ENCODE measurements around the gene ARHGAP44. TPM values are rescaled to one million over a fixed set of nuclear protein-coding genes. Genes with fewer than 3 reads are reported as not detected.

The ARHGAP44 gene
- total and polyA plus RNA-seq, 2 of the 13 experiments (the other 11 are each of a cell fraction or from before 2014, with no cell fraction given), result 0.79 to 3.1 TPM

DNA sequence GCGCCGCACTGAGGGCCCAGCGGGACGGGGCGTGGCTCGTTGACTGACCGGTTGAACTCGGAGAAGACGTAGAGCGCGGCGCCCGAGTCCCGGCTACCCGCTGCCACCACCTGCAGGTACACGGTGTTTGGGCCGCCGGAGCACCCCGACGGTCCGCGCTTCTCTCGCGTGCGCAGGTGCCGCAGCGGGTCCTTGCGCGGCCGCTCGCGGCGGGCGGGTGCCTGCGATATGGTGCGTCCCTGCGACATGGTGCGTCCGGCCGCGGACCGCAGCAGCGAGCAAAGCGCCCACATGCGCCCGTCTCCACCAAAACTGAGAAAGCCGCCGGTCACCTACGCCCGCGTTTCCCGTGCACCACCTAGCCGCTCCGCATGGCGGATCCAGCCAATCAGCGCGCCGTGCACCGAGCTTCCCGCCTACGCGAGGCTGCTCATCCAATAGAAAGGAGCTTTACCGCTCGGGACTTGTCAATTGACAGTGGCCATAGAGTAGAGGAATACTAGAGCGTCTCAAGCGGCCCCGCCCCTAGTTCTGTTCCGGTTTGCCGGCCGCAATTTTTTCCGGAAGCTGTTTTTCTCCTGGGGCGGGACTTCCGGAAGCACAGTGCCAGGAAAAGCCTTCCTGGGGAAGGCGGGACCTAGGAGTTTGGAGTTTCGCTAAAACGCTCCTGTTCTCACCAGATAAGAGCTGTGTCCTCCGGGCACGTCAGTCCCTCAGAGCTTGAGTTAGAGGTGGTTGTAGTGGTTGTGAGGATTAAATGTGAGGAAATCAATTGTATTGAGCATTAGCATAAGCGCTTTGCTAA lies 228.6 kb downstream of the ARHGAP44 start, which contains the start of gene ELAC2 (continued):
- TF ChIP-seq, protein P1, sequence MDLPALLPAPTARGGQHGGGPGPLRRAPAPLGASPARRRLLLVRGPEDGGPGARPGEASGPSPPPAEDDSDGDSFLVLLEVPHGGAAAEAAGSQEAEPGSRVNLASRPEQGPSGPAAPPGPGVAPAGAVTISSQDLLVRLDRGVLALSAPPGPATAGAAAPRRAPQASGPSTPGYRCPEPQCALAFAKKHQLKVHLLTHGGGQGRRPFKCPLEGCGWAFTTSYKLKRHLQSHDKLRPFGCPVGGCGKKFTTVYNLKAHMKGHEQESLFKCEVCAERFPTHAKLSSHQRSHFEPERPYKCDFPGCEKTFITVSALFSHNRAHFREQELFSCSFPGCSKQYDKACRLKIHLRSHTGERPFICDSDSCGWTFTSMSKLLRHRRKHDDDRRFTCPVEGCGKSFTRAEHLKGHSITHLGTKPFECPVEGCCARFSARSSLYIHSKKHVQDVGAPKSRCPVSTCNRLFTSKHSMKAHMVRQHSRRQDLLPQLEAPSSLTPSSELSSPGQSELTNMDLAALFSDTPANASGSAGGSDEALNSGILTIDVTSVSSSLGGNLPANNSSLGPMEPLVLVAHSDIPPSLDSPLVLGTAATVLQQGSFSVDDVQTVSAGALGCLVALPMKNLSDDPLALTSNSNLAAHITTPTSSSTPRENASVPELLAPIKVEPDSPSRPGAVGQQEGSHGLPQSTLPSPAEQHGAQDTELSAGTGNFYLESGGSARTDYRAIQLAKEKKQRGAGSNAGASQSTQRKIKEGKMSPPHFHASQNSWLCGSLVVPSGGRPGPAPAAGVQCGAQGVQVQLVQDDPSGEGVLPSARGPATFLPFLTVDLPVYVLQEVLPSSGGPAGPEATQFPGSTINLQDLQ (CRISPR knock-in tag; IDR thresholded peaks at IDR 0.05), result no peak
- TF ChIP-seq ZFP90 (CRISPR knock-in tag; IDR thresholded peaks at IDR 0.05; ENCODE audit: borderline replicate concordance), result no peak
- TF ChIP-seq, protein P2, sequence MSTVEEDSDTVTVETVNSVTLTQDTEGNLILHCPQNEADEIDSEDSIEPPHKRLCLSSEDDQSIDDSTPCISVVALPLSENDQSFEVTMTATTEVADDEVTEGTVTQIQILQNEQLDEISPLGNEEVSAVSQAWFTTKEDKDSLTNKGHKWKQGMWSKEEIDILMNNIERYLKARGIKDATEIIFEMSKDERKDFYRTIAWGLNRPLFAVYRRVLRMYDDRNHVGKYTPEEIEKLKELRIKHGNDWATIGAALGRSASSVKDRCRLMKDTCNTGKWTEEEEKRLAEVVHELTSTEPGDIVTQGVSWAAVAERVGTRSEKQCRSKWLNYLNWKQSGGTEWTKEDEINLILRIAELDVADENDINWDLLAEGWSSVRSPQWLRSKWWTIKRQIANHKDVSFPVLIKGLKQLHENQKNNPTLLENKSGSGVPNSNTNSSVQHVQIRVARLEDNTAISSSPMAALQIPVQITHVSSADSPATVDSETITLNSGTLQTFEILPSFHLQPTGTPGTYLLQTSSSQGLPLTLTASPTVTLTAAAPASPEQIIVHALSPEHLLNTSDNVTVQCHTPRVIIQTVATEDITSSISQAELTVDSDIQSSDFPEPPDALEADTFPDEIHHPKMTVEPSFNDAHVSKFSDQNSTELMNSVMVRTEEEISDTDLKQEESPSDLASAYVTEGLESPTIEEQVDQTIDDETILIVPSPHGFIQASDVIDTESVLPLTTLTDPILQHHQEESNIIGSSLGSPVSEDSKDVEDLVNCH (CRISPR knock-in tag; IDR thresholded peaks at IDR 0.05), result no peak
- no peak for TF ChIP-seq PAWR (CRISPR knock-in tag; IDR thresholded peaks at IDR 0.05; ENCODE audit: borderline replicate concordance)
- TF ChIP-seq, protein P3, sequence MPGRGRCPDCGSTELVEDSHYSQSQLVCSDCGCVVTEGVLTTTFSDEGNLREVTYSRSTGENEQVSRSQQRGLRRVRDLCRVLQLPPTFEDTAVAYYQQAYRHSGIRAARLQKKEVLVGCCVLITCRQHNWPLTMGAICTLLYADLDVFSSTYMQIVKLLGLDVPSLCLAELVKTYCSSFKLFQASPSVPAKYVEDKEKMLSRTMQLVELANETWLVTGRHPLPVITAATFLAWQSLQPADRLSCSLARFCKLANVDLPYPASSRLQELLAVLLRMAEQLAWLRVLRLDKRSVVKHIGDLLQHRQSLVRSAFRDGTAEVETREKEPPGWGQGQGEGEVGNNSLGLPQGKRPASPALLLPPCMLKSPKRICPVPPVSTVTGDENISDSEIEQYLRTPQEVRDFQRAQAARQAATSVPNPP (CRISPR knock-in tag; IDR thresholded peaks at IDR 0.05), result 0 out of 2 replicates have a peak, but pooled peaks have one; percentile 36
- TF ChIP-seq ZC3H4 (CRISPR knock-in tag; IDR thresholded peaks at IDR 0.05; ENCODE audit: borderline replicate concordance), result no peak
- TF ChIP-seq ZNF124 (CRISPR knock-in tag; IDR thresholded peaks at IDR 0.05), result peak; percentile 88; the same call in 1 of the 2 replicates
- TF ChIP-seq ZNF235 (CRISPR knock-in tag; IDR thresholded peaks at IDR 0.05; ENCODE audit: borderline replicate concordance), result peak; percentile 26
- TF ChIP-seq ZNF496 (CRISPR knock-in tag; IDR thresholded peaks at IDR 0.05; ENCODE audit: insufficient replicate concordance), result no peak
- TF ChIP-seq PITX1 (CRISPR knock-in tag; IDR thresholded peaks at IDR 0.05), result no peak
- peak; percentile 66; the same call in 1 of the 2 replicates for TF ChIP-seq KDM5B (CRISPR knock-in tag; IDR thresholded peaks at IDR 0.05; ENCODE audit: borderline replicate concordance)
- no peak for TF ChIP-seq NFE2L1 (CRISPR knock-in tag; IDR thresholded peaks at IDR 0.05; ENCODE audit: borderline replicate concordance)
- TF ChIP-seq MED13 (CRISPR knock-in tag; IDR thresholded peaks at IDR 0.05), result no peak
- TF ChIP-seq, protein P4, sequence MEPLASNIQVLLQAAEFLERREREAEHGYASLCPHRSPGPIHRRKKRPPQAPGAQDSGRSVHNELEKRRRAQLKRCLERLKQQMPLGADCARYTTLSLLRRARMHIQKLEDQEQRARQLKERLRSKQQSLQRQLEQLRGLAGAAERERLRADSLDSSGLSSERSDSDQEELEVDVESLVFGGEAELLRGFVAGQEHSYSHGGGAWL (CRISPR knock-in tag; IDR thresholded peaks at IDR 0.05), result 0 out of 2 replicates have a peak, but pooled peaks have one; percentile 48
- peak; percentile 93 for TF ChIP-seq PHF20 (CRISPR knock-in tag; IDR thresholded peaks at IDR 0.05)
- TF ChIP-seq JUN (CRISPR knock-in tag; IDR thresholded peaks at IDR 0.05), result no peak
- no peak for TF ChIP-seq ZNF569 (CRISPR knock-in tag; IDR thresholded peaks at IDR 0.05; ENCODE audit: borderline replicate concordance)
- TF ChIP-seq MIXL1 (CRISPR knock-in tag; IDR thresholded peaks at IDR 0.05), result no peak
- TF ChIP-seq, protein P5, sequence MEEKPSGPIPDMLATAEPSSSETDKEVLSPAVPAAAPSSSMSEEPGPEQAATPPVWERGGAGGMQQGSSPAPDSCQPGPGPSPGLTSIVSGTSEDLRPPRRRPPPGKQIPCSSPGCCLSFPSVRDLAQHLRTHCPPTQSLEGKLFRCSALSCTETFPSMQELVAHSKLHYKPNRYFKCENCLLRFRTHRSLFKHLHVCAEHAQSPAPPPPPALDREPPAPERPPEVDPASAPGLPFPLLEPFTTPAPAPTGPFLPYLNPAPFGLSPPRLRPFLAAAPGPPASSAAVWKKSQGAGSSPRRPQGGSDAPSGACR (CRISPR knock-in tag; IDR thresholded peaks at IDR 0.05), result no peak
- TF ChIP-seq, protein P6, sequence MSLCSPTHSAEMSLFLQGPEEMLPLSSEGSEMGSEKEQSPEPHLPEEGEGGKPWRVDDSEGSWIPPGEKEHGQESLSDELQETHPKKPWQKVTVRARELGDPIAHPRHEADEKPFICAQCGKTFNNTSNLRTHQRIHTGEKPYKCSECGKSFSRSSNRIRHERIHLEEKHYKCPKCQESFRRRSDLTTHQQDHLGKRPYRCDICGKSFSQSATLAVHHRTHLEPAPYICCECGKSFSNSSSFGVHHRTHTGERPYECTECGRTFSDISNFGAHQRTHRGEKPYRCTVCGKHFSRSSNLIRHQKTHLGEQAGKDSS (CRISPR knock-in tag; IDR thresholded peaks at IDR 0.05; ENCODE audit: borderline replicate concordance, low read depth), result peak; percentile 20; the same call in 1 of the 2 replicates
- TF ChIP-seq MYNN (CRISPR knock-in tag; IDR thresholded peaks at IDR 0.05; ENCODE audit: low read depth), result no peak

Data from HepG2 (cell line).